GM18909 (cell line): Measurements from ENCODE around the gene VAPB.

Source experiments
- ATAC-seq: cut with Tn5 transposase; IDR thresholded peaks from one replicate; pipeline ENCODE4 v1.9.1; 2021; ENCODE audit warnings: mild to moderate bottlenecking; ENCODE audit not compliant: unreplicated experiment, poor library complexity

VAPB gene

DNA sequence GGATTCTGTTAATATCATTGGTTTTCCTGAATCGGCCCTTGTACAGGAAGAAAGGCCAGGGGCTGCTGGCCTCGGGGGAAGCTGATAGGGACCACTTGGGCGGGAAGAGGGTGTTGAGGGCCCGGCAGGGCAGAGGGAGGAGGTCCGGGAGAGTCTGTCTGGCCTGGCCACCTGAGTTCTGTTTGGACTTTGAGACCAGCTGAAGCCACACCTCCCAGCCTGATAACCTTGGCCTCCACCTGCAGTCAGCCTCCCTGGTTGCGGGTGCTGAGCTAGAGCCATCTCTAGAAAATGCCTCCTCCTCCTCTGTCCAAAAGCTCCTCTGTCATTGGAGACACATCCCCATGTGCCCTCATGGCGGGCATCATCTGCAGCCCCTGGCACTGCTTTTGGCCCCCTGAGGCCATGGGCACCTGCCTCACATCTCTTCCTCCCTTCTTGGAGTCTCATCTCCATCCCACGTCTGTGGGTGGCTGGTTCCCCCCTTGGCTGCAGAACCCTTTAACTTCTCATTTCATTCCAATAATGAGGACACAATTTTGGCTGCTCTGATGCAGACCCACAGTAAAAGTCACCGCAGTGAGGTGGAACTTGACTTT, 109.5 kb downstream of the VAPB start:
- no peak for ATAC-seq

DNA sequence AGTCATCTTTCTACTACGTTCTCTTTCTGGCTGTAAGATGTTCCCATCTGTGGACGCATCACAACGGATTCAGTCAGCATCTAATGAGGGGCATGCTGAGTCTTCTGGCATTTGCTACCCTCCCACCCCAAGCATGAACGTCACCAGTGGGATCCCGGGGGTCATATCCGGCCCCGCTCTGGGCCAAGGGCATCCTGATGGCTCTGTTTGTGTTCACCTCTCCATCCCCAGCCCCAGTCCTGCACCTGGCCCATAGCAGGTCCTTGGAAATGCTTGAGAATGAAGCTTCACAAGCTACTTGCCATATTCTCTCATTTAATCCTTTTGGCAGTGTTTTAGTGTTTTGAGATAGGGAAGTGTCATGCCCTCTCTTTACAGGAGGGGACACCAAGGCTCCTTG, 111.2 kb downstream of the VAPB start:
- no peak for ATAC-seq
